A673 (cell line): ENCODE data around the gene IQGAP2.

Experiments used
- EZH2 ChIP-seq: fragments of 200-600 bp; sonication (generic); IDR thresholded peaks from 2 replicates; pipeline ENCODE4 v1.6.1; 2017; ENCODE audit warnings: borderline replicate concordance, low read depth, mild to moderate bottlenecking, mixed read lengths, antibody characterized with exemption, low read length; ENCODE audit not compliant: poor library complexity, severe bottlenecking
- TF ChIP-seq, protein P1 (sequence below): fragments of 300-800, 200-600 bp; sonication (generic); conservative IDR thresholded peaks from 2 replicates; pipeline ENCODE4 v1.5.1; 2017; ENCODE audit warnings: low read depth, mild to moderate bottlenecking, antibody characterized with exemption, low read length, moderate library complexity, mixed read lengths

DNA sequence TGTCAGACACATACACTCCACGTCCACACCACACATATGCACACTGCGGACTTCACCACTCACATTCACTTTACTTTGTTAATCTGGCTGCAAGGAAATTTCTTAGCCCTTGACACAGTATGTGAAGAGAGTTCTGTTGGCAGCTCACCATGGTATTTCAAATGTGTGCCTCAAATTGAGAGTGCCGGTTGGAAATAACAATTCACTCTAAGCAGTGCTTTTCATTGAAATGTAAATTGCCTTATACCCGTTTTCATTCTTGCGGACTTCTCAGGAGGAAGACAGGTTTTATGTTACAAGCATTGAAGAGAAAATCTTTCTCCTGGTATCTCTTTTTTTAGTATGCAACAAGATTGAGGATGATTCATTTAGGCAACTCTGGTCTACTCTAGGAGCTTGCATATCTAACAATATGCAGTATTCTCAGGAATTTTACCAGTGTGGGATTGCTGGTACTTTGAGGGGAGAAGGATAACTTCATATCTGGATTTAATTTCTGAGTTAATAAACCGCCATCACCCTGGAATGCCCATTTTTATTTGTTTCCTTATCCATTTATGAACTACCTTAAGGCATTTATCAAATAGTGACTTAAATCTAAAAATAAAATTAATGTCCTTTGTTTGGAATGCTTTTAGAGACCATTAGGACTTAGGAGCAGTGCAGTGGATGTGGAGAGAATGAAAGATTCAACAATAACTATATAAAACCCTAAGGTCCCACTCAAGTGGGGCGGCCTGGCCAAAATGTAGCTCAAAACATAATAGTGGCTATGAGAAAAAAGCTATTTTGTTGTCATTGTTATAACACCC is 87.0 kb downstream of the IQGAP2 start:
- TF ChIP-seq, protein P1, sequence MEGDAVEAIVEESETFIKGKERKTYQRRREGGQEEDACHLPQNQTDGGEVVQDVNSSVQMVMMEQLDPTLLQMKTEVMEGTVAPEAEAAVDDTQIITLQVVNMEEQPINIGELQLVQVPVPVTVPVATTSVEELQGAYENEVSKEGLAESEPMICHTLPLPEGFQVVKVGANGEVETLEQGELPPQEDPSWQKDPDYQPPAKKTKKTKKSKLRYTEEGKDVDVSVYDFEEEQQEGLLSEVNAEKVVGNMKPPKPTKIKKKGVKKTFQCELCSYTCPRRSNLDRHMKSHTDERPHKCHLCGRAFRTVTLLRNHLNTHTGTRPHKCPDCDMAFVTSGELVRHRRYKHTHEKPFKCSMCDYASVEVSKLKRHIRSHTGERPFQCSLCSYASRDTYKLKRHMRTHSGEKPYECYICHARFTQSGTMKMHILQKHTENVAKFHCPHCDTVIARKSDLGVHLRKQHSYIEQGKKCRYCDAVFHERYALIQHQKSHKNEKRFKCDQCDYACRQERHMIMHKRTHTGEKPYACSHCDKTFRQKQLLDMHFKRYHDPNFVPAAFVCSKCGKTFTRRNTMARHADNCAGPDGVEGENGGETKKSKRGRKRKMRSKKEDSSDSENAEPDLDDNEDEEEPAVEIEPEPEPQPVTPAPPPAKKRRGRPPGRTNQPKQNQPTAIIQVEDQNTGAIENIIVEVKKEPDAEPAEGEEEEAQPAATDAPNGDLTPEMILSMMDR = no peak
- no peak for TF ChIP-seq EZH2
